H1 (cell line): ENCODE results near the gene INO80C. TPM values are rescaled to one million over a fixed set of nuclear protein-coding genes. Genes with fewer than 3 reads are reported as not detected.
A peak's percentile ranks its signal among the peaks of the same experiment; 100 is the strongest.

Source experiments
- CTCF ChIA-PET: fragments of 300-600 bp; sonication (Branson Sonifier 250); formaldehyde crosslinking; loops from one replicate; lab custom pipeline; 2021; ENCODE audit not compliant: partially characterized antibody; lab: Charles Lee
- POLR2A ChIA-PET: fragments of 300-600 bp; sonication (Branson Sonifier 250); formaldehyde crosslinking; loops from one replicate; lab custom pipeline; 2021; ENCODE audit warnings: inconsistent platforms; ENCODE audit not compliant: partially characterized antibody; lab: Charles Lee
- DNase-seq, 2 experiments: peaks; one replicate each; pipeline versions ENCODE4 v3.0.0 to v3.0.0-alpha.2; 2010 to 2022; ENCODE audit warnings: low spot score in 2 of 2, low read depth in 1 of 2, mixed read lengths in 1 of 2
- FAIRE-seq: peaks from 2 replicates; lab custom pipeline; 2011; peaks lifted over from hg19 to GRCh38; lab: Jason Lieb, UNC
- H2AFZ ChIP-seq: 2 replicates; pipeline ENCODE4 v1.8.1; 2012; ENCODE audit warnings: low read length, inconsistent platforms
- H2AK5ac ChIP-seq: 2 replicates; pipeline ENCODE4 v1.6.1; 2013; ENCODE audit warnings: low read depth, low read length
- H2BK120ac ChIP-seq: replicated peaks from 2 replicates; pipeline ENCODE3; 2013; ENCODE audit warnings: low read depth, low read length, inconsistent platforms
- H2BK12ac ChIP-seq: 2 replicates; pipeline ENCODE4 v1.6.1; 2013; ENCODE audit warnings: low read depth, low read length
- H2BK15ac ChIP-seq: 2 replicates; pipeline ENCODE4 v1.6.1; 2013; ENCODE audit warnings: low read length
- H2BK20ac ChIP-seq: 2 replicates; pipeline ENCODE4 v1.6.1; 2013; ENCODE audit warnings: low read length
- H2BK5ac ChIP-seq: 2 replicates; pipeline ENCODE4 v1.6.1; 2013; ENCODE audit warnings: low read depth, low read length
- H3K14ac ChIP-seq: 2 replicates; pipeline ENCODE4 v1.6.1; 2013; ENCODE audit warnings: inconsistent platforms; ENCODE audit not compliant: insufficient read length
- H3K18ac ChIP-seq: 2 replicates; pipeline ENCODE4 v1.6.1; 2013; ENCODE audit warnings: low read length; ENCODE audit errors: extremely low read depth
- H3K23ac ChIP-seq: 2 replicates; pipeline ENCODE4 v1.6.1; 2013; ENCODE audit warnings: inconsistent platforms; ENCODE audit not compliant: insufficient read length
- H3K23me2 ChIP-seq: 2 replicates; pipeline ENCODE4 v1.6.1; 2013; ENCODE audit warnings: low read depth, low read length
- H3K27ac ChIP-seq: 2 replicates; pipeline ENCODE4 v1.6.1; 2011; ENCODE audit warnings: low read depth, low read length, inconsistent platforms
- H3K27me3 ChIP-seq, 4 experiments: replicated peaks in 1 of 4; 1 replicate in 1 of 4; 2 replicates in 3 of 4; pipeline versions ENCODE4 v1.6.1 to v1.8.1; 2011 to 2013; ENCODE audit warnings: low read length in 3 of 4, mild to moderate bottlenecking in 3 of 4, inconsistent platforms in 2 of 4, mixed read lengths in 2 of 4, moderate library complexity in 1 of 4; ENCODE audit not compliant: control insufficient read depth in 3 of 4, insufficient read depth in 3 of 4; ENCODE audit errors: extremely low read depth in 1 of 4
- H3K36me3 ChIP-seq, 4 experiments: 2 replicates each; pipeline versions ENCODE4 v1.6.1 to v1.8.1; 2011 to 2013; ENCODE audit warnings: mild to moderate bottlenecking in 4 of 4, low read length in 3 of 4, moderate library complexity in 2 of 4, control low read depth in 1 of 4, inconsistent platforms in 1 of 4; ENCODE audit not compliant: insufficient read depth in 4 of 4, control insufficient read depth in 2 of 4
- H3K4ac ChIP-seq: replicated peaks from 2 replicates; pipeline ENCODE3; 2013; ENCODE audit warnings: low read length, low read depth, mixed read lengths, inconsistent platforms; ENCODE audit not compliant: insufficient read length
- H3K4me1 ChIP-seq, 4 experiments: replicated peaks in 1 of 4; 1 replicate in 1 of 4; 2 replicates in 3 of 4; pipeline versions ENCODE4 v1.6.1 to v1.8.1; 2011 to 2013; ENCODE audit warnings: low read length in 3 of 4, inconsistent platforms in 2 of 4, mixed read lengths in 1 of 4; ENCODE audit not compliant: insufficient read depth in 4 of 4, control insufficient read depth in 3 of 4
- H3K4me2 ChIP-seq, 2 experiments: 2 replicates each; pipeline versions ENCODE4 v1.6.1 to v1.8.1; 2011 to 2013; ENCODE audit warnings: low read depth in 2 of 2, low read length in 2 of 2, control low read depth in 1 of 2, inconsistent platforms in 1 of 2, mild to moderate bottlenecking in 1 of 2; ENCODE audit not compliant: insufficient read depth in 1 of 2
- H3K4me3 ChIP-seq, 4 experiments: fragments of 200-600, 300-600 bp in 1 of 4; sonication (generic), shearing (Covaris generic), sonication (Bioruptor Twin) in 1 of 4; 2 replicates each; pipeline versions ENCODE4 v1.5.1 to v1.8.1; 2011 to 2016; ENCODE audit warnings: low read length in 4 of 4, low read depth in 3 of 4, control low read depth in 2 of 4, inconsistent platforms in 2 of 4, mild to moderate bottlenecking in 2 of 4, mixed read lengths in 1 of 4, moderate library complexity in 1 of 4; ENCODE audit not compliant: insufficient read depth in 2 of 4; ENCODE audit errors: extremely low read depth in 1 of 4
- H3K56ac ChIP-seq: replicated peaks from 2 replicates; pipeline ENCODE3; 2013; ENCODE audit warnings: low read depth, mild to moderate bottlenecking, mixed read lengths, low read length, inconsistent platforms; ENCODE audit not compliant: insufficient read length
- H3K79me1 ChIP-seq: 2 replicates; pipeline ENCODE4 v1.6.1; 2013; ENCODE audit warnings: low read depth, low read length, control low read depth
- H3K79me2 ChIP-seq, 2 experiments: 2 replicates each; pipeline versions ENCODE4 v1.6.1 to v1.8.1; 2012 to 2013; ENCODE audit warnings: low read length in 2 of 2, mild to moderate bottlenecking in 2 of 2, inconsistent platforms in 1 of 2; ENCODE audit not compliant: insufficient read depth in 2 of 2, control insufficient read depth in 1 of 2
- H3K9ac ChIP-seq, 4 experiments: replicated peaks in 1 of 4; 1 replicate in 1 of 4; 2 replicates in 3 of 4; pipeline versions ENCODE4 v1.6.1 to v1.8.1; 2011 to 2013; ENCODE audit warnings: low read depth in 3 of 4, low read length in 3 of 4, control low read depth in 2 of 4, mild to moderate bottlenecking in 2 of 4, moderate library complexity in 2 of 4, inconsistent platforms in 1 of 4; ENCODE audit errors: extremely low read depth in 1 of 4
- H3K9me3 ChIP-seq, 2 experiments: 2 replicates each; pipeline versions ENCODE4 v1.6.1 to v1.8.1; 2012 to 2013; ENCODE audit warnings: mild to moderate bottlenecking in 2 of 2, moderate library complexity in 2 of 2, control low read depth in 1 of 2, inconsistent platforms in 1 of 2, low read depth in 1 of 2, low read length in 1 of 2, mixed read lengths in 1 of 2; ENCODE audit not compliant: insufficient read depth in 2 of 2
- H4K20me1 ChIP-seq, 2 experiments: replicated peaks in 1 of 2; 2 replicates each; pipeline versions ENCODE3 to v1.8.1; 2011 to 2013; ENCODE audit warnings: inconsistent platforms in 2 of 2, low read length in 2 of 2, mild to moderate bottlenecking in 1 of 2; ENCODE audit not compliant: insufficient read depth in 2 of 2, control insufficient read depth in 1 of 2
- H4K5ac ChIP-seq: 2 replicates; pipeline ENCODE4 v1.6.1; 2013; ENCODE audit warnings: low read length, low read depth, mixed read lengths, inconsistent platforms; ENCODE audit not compliant: insufficient read length
- H4K8ac ChIP-seq: 2 replicates; pipeline ENCODE4 v1.8.0; 2013; ENCODE audit warnings: mild to moderate bottlenecking, moderate library complexity, low read length, inconsistent platforms; ENCODE audit not compliant: insufficient read depth; ENCODE audit errors: extremely low read depth
- H4K91ac ChIP-seq: replicated peaks from 2 replicates; pipeline ENCODE3; 2013; ENCODE audit warnings: low read length, mixed read lengths, inconsistent platforms; ENCODE audit not compliant: insufficient read length
- BCL11A ChIP-seq, 2 experiments: IDR thresholded peaks; one replicate each; pipeline ENCODE4 v1.6.1; 2011; ENCODE audit warnings: low read depth in 2 of 2, low read length in 2 of 2, mild to moderate bottlenecking in 2 of 2
- CBX8 ChIP-seq: fragments of 300-800, 300-1000 bp; sonication (generic); IDR thresholded peaks from 2 replicates; pipeline ENCODE4 v1.7.1; 2016; ENCODE audit warnings: low read depth, low read length, borderline replicate concordance
- EGR1 ChIP-seq: IDR thresholded peaks from 2 replicates; pipeline ENCODE4 v1.6.1; 2011; ENCODE audit warnings: low read depth, low read length, borderline replicate concordance
- EP300 ChIP-seq, 2 experiments: IDR thresholded peaks; 1 replicate in 1 of 2; 2 replicates in 1 of 2; pipeline ENCODE4 v1.6.1; 2011 to 2012; ENCODE audit warnings: low read depth in 2 of 2, low read length in 2 of 2, mild to moderate bottlenecking in 2 of 2, borderline replicate concordance in 1 of 2, inconsistent platforms in 1 of 2, moderate library complexity in 1 of 2
- EZH2 ChIP-seq: fragments of 200-600 bp; sonication (generic); IDR thresholded peaks from 2 replicates; pipeline ENCODE4 v1.7.1; 2012; ENCODE audit warnings: low read depth, mild to moderate bottlenecking, moderate library complexity, low read length, inconsistent platforms; ENCODE audit not compliant: severe bottlenecking
- KDM1A ChIP-seq: fragments of 200-600, 300-600 bp; sonication (generic); IDR thresholded peaks from 2 replicates; pipeline ENCODE4 v1.7.1; 2016; ENCODE audit warnings: mild to moderate bottlenecking, low read length, borderline replicate concordance
- POLR2AphosphoS5 ChIP-seq: IDR thresholded peaks from 2 replicates; pipeline ENCODE4 v1.6.1; 2011; ENCODE audit warnings: low read depth, low read length
- SUZ12 ChIP-seq: fragments of 200-600 bp; sonication (generic); IDR thresholded peaks from 2 replicates; pipeline ENCODE4 v1.6.1; 2012; ENCODE audit warnings: mild to moderate bottlenecking, inconsistent platforms, low read length, moderate library complexity, mixed read lengths
- YY1 ChIP-seq: IDR thresholded peaks from 2 replicates; pipeline ENCODE4 v1.6.1; 2011; ENCODE audit warnings: low read depth, mild to moderate bottlenecking, low read length
- ZNF274 ChIP-seq: IDR thresholded peaks from 2 replicates; pipeline ENCODE4 v1.7.0; 2012; ENCODE audit warnings: low read length, borderline replicate concordance; ENCODE audit errors: extremely low read depth
- WGBS, 2 experiments: shearing (Covaris generic) in 1 of 2; methylation state at CpG; one replicate each; pipeline versions ENCODE4 v1.1.6 to v1.1.7; 2013 to 2015; ENCODE audit warnings: low lambda C conversion rate in 2 of 2, mixed read lengths in 2 of 2, inconsistent platforms in 1 of 2, low coverage in 1 of 2, missing lambda C conversion rate in 1 of 2; ENCODE audit not compliant: insufficient replicate concordance in 2 of 2, insufficient coverage in 1 of 2, insufficient read length in 1 of 2; ENCODE audit errors: extremely low coverage in 1 of 2, missing lambda C conversion rate in 1 of 2; 5-methylcytosine and 5-hydroxymethylcytosine counted together
- polyA plus RNA-seq, 7 experiments: library from polyadenylated mRNA; depleted of rRNA in 3 of 7; stranded (reverse) in 5 of 7; unstranded in 2 of 7; fragments of >200 nt in 5 of 7; fragments of 200-250 nt in 2 of 7; gene quantifications; 1 replicate in 5 of 7; 2 replicates in 1 of 7; 4 replicates in 1 of 7; pipeline versions ENCODE4 v1.2.1 to v1.2.3, GENCODE V29; 2011 to 2013; ENCODE audit warnings: missing spikeins in 2 of 7, mixed read lengths in 2 of 7
- total RNA-seq: library from RNA; stranded (reverse); fragmentation: NEBNext Ultra II Directional; extraction: Animal tissue kit (Norgen Biotek cat#: 25700); gene quantifications from 2 replicates; pipeline ENCODE4 v1.2.1, GENCODE V29; 2021

INO80C gene
- total and polyA plus RNA-seq, 2 of the 8 experiments (the other 6 are each of a cell fraction or from before 2014, with no cell fraction given): 30.1 to 48.9 TPM

- Histone ChIP-seq H3K9ac (no peak overlapping the region), H3K56ac (no peak overlapping the region), H2BK120ac (no peak overlapping the region), H3K14ac (no peak overlapping the region), H3K4me3 (no peak overlapping the region), H3K9me3 (no peaks in the 10 kb centered on the region), H4K20me1 (no peaks in the 10 kb centered on the region), H3K36me3 (no peaks in the 10 kb centered on the region), H3K27me3 (no peaks in the 10 kb centered on the region), H2BK20ac (no peak overlapping the region), H2BK15ac (no peak overlapping the region), H3K79me2 (no peaks in the 10 kb centered on the region), H4K91ac (no peak overlapping the region), H4K5ac (no peak overlapping the region), H3K4me1 (peaks cover 0 to 8% (median 5%) of the 10 kb centered on the region in 4 experiments; a peak in 4 of 7 replicates), H3K23me2 (no peaks in the 10 kb centered on the region), H2AK5ac (no peak overlapping the region), H3K23ac (no peak overlapping the region), H3K18ac (no peak overlapping the region), H3K4me2 (no peak overlapping the region), H3K79me1 (no peaks in the 10 kb centered on the region), H2AFZ (no peak overlapping the region), H2BK12ac (peak overlapping the region; percentile 10; the same call in 1 of the 2 replicates), H4K8ac (no peak overlapping the region), H3K27ac (no peak overlapping the region), H3K4ac (peak overlapping the region; percentile 1), H2BK5ac (peak overlapping the region; percentile 12; the same call in 1 of the 2 replicates)
- DNase-seq (no peak), FAIRE-seq (no peak)
- 92% methylated on average over 7 of the region's 7 CpGs; no CpG with 5 or more reads in 1 of the 2 experiments for WGBS, 2 experiments
- ChIA-PET CTCF (no interaction called here), POLR2A (interaction anchor here (1.0 to 1.7 kb wide), 6 partner anchors 11 to 68 kb away, joined by 3 to 4 read pairs (median 3); no protein-coding TSS in a partner anchor)
- TF ChIP-seq KDM1A (no peak), EP300 (IDR thresholded peaks at IDR 0.05; ENCODE audit: borderline replicate concordance in 1 of 2, low read depth in 2 of 2, low read length in 2 of 2) (no peak), EZH2 (no peak), ZNF274 (no peak), BCL11A (IDR thresholded peaks at IDR 0.05; ENCODE audit: low read depth in 2 of 2, low read length in 2 of 2) (no peak), EGR1 (no peak), SUZ12 (no peak), CBX8 (no peak), YY1 (no peak), POLR2AphosphoS5 (no peak)
Measured at GRCh38 chr18:35514752-35515459, 17.1 kb upstream of the INO80C start.
